Activated naive CD8-positive, alpha-beta T cell (primary cell): ENCODE measurements around the gene ZNF440.
"Not testable (repeated sequence)": the region's sequence is repeated elsewhere in the genome, so short reads cannot be mapped to it uniquely, and the experiment has no call there.

Source experiments
- H3K27ac Mint-ChIP-seq: one replicate; pipeline ENCODE4 v1.8.0; 2021; ENCODE audit warnings: mixed read lengths
- H3K27me3 Mint-ChIP-seq: one replicate; pipeline ENCODE4 v1.8.0; 2021; ENCODE audit warnings: mixed read lengths
- H3K36me3 Mint-ChIP-seq: one replicate; pipeline ENCODE4 v1.8.0; 2021; ENCODE audit warnings: mixed read lengths
- H3K4me1 Mint-ChIP-seq: one replicate; pipeline ENCODE4 v1.8.0; 2021; ENCODE audit warnings: low read depth, mixed read lengths
- H3K4me3 Mint-ChIP-seq: one replicate; pipeline ENCODE4 v1.8.0; 2021; ENCODE audit warnings: mild to moderate bottlenecking, mixed read lengths
- H3K9me3 Mint-ChIP-seq: one replicate; pipeline ENCODE4 v1.8.0; 2021; ENCODE audit warnings: low read depth, mixed read lengths

Gene ZNF440

DNA sequence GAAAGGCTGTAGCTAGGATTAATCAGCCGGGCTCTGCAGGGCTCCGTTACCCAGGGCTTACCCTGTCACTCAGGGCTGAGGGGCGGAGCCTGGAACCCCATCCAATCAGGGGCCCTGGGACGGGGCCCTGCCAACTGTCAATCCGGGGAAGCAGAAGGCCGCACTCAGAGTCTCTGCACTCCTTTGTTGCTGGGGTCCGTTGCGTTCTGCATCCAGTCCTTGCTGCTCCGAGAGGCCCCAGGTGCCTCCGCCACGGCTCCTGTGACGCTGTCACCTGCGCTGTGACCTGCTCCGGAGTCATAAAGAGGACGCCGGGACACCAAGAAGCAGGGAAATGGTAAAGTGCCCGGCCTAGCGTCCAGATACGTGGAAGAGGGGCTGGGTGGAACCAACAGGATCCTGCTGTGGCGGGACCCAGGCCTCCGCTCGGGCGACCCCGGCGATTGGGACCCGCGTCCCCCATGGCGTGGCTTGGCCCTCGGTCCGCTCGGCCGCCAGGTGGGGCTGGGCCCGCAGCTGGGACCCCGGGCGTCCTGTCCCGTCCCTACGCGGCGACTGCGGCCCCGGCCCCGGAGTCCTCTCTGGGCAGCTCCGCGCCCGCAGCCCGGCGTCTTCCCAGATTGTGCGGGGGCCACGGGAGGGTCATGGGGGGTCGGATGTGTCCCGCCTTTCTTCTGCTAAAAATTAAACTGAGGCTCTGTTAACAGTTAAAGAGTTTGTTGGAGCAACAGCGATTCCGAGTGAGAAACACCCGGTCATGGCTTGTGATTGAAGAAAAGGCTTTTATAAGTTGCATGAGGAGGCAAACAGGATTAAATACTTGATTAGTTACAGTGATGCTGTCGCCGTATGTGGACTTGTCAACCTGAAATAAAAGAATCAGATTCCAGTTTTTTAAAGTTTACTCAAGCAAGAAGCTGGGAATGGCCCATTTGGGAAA, 15.4 kb upstream of the ZNF440 start, which contains the start of gene ZNF491:
Gene ZNF491 (plus strand): TSS at position 133 of the 940 bp plus-strand sequence. CDS start 7,431 bp downstream, outside the sequence.
- Mint-ChIP-seq H3K27me3 (no peaks in the 10 kb centered on the region), H3K4me1 (peaks cover 11% of the 10 kb centered on the region), H3K36me3 (peaks cover 7% of the 10 kb centered on the region), H3K27ac (peak within 1 kb of the TSS; percentile 50), H3K9me3 (peaks cover 4% of the 10 kb centered on the region), H3K4me3 (peak within 1 kb of the TSS; percentile 90)

DNA sequence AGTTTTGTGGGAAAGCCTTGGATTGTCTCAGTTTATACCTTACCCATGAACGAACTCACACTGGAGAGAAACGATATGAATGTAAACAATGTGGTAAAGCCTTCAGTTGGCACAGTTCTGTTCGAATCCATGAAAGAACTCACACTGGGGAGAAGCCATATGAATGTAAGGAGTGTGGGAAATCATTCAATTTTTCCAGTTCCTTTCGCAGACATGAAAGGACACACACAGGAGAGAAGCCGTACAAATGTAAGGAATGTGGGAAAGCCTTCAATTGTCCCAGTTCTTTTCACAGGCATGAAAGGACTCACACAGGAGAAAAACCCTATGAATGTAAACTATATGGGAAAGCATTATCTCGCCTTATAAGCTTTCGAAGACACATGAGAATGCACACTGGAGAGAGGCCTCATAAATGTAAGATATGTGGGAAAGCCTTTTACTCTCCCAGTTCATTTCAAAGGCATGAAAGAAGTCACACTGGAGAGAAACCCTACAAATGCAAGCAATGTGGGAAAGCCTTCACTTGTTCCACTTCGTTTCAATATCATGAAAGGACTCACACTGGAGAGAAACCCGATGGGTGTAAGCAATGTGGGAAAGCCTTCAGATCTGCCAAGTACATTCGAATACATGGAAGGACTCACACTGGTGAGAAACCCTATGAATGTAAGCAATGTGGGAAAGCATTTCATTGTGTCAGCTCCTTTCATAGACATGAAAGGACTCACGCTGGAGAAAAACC, 7.5 kb upstream of the ZNF440 start:
- H3K27ac Mint-ChIP-seq = no peak overlapping the region
- H3K9me3 Mint-ChIP-seq = peaks cover 22% of the 10 kb centered on the region
- peaks cover 25% of the 10 kb centered on the region for H3K36me3 Mint-ChIP-seq
- no peaks in the 10 kb centered on the region for H3K27me3 Mint-ChIP-seq
- no peak overlapping the region for H3K4me3 Mint-ChIP-seq
- H3K4me1 Mint-ChIP-seq = no peaks in the 10 kb centered on the region

DNA sequence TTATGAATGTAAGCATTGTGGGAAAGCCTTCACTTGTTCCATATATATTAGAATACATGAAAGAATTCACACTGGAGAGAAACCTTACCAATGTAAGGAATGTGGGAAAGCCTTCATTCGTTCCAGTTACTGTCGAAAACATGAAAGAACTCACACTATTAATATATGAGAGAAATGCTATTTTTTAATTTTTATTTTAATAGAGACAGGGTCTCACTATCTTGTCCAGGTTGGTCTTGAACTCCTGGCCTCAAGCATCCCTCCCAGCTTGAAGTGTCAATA, 7.0 kb upstream of the ZNF440 start:
- Mint-ChIP-seq H3K27me3 (no peaks in the 10 kb centered on the region), H3K4me1 (no peaks in the 10 kb centered on the region), H3K4me3 (no peak overlapping the region), H3K36me3 (peaks cover 25% of the 10 kb centered on the region), H3K9me3 (peaks cover 22% of the 10 kb centered on the region), H3K27ac (no peak overlapping the region)

DNA sequence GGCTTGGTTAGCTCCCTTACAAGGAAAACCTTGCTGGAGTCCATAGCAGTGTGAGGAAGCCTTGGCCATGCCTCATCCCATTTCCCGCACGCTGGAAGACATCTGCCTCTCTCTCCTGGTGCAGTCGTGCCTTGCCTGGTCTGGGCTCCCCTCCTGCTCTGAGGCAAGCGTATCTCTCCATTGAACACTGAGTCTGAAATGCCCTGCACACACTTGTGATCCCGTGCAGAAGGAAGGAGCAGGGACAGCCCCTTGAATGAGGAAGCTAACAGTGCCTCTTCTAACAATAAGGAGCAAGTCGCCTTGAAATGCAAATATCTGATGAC, 407 bp upstream of the ZNF440 start:
- Mint-ChIP-seq H3K9me3 (peaks cover 4% of the 10 kb centered on the region), H3K27me3 (no peaks in the 10 kb centered on the region), H3K27ac (peak overlapping the region; percentile 66), H3K4me3 (peak overlapping the region; percentile 93), H3K4me1 (peaks cover 24% of the 10 kb centered on the region), H3K36me3 (peaks cover 10% of the 10 kb centered on the region)

DNA sequence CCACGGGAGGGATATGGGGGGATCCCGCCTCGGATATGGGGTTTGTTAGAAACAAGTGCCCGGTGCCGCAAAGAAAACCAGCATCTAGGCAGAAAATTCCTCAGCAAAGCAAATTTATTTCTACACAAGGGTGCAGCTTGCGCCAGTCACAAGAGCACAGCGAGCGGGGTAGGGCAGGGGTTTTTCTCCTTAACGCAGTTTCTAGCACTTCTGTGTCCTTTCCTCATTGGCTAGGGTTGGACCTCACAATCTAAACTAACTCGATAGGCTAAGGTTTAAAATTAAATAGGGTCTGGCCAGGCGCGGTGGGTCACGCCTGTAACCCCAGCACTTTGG, 595 bp downstream of the ZNF440 start:
- Mint-ChIP-seq H3K27ac (no peak overlapping the region), H3K36me3 (peaks cover 8% of the 10 kb centered on the region), H3K4me1 (peaks cover 24% of the 10 kb centered on the region), H3K4me3 (peak overlapping the region; percentile 93), H3K27me3 (no peaks in the 10 kb centered on the region), H3K9me3 (no peaks in the 10 kb centered on the region)

DNA sequence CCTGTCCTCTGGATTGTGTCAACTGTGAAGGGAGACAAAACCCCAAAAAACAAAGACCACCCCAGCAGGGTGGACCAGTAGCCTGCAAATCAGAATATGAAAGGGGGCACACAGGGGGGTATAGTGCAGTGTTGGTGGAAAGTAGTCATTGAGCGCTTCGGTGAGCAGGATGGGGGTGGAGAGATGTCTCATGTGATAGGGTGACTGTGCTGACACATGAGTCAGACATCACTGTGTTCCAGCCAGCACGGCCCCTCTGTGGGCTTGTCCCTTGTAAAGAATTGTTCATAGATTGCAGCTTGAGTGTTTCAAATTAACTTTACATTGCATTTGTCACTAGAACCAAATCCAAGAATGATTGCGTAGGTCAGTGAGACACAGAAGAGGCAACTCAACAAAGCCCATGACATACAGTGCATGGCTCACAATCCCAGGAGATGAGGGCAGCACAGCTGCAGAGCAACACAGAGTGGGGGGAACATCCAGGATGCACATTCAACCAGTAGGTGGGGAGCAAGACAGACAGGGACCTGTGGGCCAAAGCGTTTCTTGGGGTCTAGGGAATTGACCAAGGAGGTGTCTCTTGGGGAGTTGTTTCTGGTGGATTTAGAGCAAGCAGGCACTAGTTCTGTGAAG, 7.5 kb downstream of the ZNF440 start:
- Mint-ChIP-seq H3K4me3 (no peak overlapping the region), H3K36me3 (peaks cover 32% of the 10 kb centered on the region)

DNA sequence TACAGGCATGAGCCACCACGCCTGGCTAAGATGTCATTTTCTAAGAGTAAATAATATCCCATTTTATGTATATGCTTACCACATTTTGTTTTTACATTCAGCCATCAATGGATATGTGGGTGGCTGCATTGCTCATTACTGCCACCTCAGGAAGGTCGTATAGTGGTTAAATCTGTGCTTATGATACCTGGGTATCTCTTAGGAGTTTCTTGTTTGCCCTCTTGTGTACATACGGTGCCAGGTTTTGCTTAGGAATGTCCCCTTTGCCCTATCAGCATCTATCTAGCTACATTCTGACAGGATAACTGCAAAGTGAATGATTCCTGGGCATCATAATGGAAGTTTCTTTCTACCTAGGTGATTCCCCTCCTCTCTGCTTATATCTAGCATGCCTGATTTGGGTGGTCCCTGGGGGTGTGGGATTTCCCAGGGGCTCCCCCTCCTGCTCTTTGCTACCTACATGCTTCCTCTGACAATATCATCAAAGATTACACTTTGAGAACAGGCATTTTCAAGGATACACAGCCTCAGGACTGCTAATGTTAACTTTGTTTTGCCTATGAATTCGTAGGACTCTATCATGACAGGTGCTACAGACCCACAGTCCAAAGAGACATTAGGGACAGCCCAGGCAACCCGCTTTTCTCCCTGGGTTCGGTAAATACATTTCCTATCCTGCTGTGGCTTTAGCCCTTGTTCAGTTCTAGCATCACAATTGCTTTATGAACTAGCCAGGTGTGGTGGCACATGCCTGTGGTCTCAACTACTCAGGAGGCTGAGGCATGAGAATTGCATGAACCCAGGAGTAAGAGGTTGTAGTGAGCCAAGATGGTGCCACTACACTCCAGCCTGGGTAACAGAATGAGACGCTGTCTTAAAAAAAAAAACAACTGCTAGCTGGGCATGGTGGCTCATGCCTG, 15.1 kb downstream of the ZNF440 start:
- not testable (repeated sequence) for H3K4me3 Mint-ChIP-seq, H3K27me3 Mint-ChIP-seq, H3K27ac Mint-ChIP-seq, H3K4me1 Mint-ChIP-seq
- H3K36me3 Mint-ChIP-seq = peaks cover 61% of the 10 kb centered on the region
- peaks cover 28% of the 10 kb centered on the region for H3K9me3 Mint-ChIP-seq

More for the DNA sequence above, 7.5 kb downstream of the ZNF440 start:
- Mint-ChIP-seq H3K9me3 (peaks cover 6% of the 10 kb centered on the region), H3K4me1 (peaks cover 8% of the 10 kb centered on the region), H3K27me3 (no peaks in the 10 kb centered on the region), H3K27ac (no peak overlapping the region)

DNA sequence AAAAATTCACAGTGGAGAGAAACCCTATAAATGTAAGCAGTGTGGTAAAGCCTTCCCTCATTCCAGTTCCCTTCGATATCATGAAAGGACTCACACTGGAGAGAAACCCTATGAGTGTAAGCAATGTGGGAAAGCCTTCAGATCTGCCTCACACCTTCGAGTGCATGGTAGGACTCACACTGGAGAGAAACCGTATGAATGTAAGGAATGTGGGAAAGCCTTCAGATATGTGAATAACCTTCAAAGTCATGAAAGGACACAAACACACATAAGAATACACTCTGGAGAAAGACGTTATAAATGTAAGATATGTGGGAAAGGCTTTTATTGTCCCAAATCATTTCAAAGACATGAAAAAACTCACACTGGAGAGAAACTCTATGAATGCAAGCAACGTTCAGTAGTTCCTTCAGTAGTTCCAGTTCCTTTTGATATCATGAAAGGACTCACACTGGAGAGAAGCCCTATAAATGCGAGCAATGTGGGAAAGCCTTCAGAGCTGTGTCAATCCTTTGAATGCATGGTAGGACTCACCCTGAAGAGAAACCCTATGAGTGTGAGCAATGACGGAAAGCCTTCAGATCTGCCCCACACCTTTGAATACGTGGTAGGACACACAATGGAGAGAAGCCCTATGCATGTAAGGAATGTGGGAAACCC, 18.3 kb downstream of the ZNF440 start:
- H3K4me1 Mint-ChIP-seq = no peaks in the 10 kb centered on the region

DNA sequence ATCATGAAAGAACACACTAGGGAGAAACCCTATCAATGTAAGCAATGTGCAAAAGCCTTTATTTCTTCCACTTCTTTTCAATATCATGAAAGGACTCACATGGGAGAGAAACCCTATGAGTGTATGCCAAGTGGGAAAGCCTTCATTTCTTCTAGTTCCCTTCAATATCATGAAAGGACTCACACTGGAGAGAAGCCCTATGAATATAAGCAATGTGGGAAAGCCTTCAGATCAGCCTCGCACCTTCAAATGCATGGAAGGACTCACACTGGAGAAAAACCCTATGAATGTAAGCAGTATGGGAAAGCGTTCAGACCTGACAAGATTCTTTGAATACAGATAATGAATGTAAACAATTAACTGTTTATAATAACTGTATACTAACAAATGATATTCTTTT, 19.5 kb downstream of the ZNF440 start:
- H3K4me1 Mint-ChIP-seq = no peaks in the 10 kb centered on the region
- H3K4me3 Mint-ChIP-seq = no peak overlapping the region
- peaks cover 50% of the 10 kb centered on the region for H3K36me3 Mint-ChIP-seq
- H3K9me3 Mint-ChIP-seq = peaks cover 21% of the 10 kb centered on the region
- no peak overlapping the region for H3K27ac Mint-ChIP-seq
- no peaks in the 10 kb centered on the region for H3K27me3 Mint-ChIP-seq

More for the DNA sequence above, 18.3 kb downstream of the ZNF440 start:
- H3K9me3 Mint-ChIP-seq = peaks cover 25% of the 10 kb centered on the region
- no peak overlapping the region for H3K4me3 Mint-ChIP-seq
- H3K36me3 Mint-ChIP-seq = peaks cover 56% of the 10 kb centered on the region
- H3K27ac Mint-ChIP-seq = no peak overlapping the region
- no peaks in the 10 kb centered on the region for H3K27me3 Mint-ChIP-seq

DNA sequence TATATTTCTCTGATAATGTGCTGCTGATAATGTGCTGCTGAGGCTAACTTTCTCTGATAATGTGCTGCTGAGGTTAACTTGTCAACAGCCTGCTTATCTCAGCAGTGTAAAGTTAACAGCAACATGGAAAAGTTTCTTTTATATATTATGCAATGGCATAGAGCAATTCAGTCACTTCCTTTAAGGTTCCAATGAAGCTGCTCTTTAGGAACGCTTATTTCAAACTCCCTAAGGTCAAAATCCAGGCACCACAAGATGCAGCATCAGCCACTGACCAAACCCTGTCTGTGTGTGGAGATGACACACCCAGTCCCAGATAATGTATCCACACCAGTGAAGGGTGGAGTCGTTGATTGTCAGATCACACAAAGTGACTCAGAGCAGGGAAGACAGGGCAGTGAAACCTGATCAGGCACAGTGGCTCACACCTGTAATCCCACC, 21.6 kb downstream of the ZNF440 start:
- H3K27me3 Mint-ChIP-seq, H3K27ac Mint-ChIP-seq, H3K4me1 Mint-ChIP-seq, H3K4me3 Mint-ChIP-seq: not testable (repeated sequence)
- H3K9me3 Mint-ChIP-seq = peaks cover 25% of the 10 kb centered on the region
- H3K36me3 Mint-ChIP-seq = peaks cover 42% of the 10 kb centered on the region

DNA sequence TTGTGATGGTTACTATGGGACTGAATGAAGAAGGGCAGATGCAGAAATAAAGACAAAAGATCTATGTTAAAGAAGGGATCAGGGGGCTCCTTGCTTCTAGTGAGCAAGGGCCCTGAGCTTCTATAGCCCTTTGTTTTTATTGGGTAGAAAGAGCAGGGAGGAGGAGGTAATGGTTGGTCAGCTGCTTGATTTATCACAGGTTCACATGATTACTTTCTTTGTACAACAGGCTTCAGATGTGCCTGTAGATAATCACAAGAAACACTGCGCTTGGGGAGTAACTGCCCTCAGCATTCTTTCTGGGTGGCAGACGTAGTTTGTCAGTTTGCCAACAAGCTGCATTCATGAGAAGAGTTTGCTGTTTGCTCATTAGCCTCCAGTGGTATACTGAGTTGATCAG, 29.6 kb downstream of the ZNF440 start:
- Mint-ChIP-seq H3K36me3 (peaks cover 6% of the 10 kb centered on the region), H3K9me3 (peaks cover 4% of the 10 kb centered on the region), H3K27me3 (no peaks in the 10 kb centered on the region), H3K4me3 (no peak overlapping the region), H3K4me1 (peaks cover 8% of the 10 kb centered on the region), H3K27ac (no peak overlapping the region)

DNA sequence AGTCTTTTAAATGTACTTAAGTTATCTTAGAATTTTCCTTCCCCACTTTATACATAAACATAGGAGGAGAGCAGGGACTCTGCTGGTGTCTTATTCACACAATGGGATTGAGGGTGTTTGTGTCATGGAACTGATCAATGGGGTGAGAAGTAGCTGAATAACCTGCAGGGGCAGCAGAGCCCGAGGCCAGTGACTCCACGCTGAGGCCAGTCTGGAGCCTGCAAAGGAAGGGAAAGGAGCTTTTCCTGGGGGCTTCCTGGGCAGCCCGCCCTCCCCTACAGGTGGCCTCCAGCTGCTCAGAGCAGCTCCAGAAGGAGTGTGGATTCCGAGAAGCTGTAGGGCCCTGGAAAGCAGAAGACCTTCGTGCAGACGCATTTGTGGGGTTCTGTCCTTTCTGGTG, 33.5 kb downstream of the ZNF440 start:
- H3K4me3 Mint-ChIP-seq = peak overlapping the region; percentile 92
- H3K4me1 Mint-ChIP-seq = peaks cover 30% of the 10 kb centered on the region
- H3K9me3 Mint-ChIP-seq, H3K27me3 Mint-ChIP-seq, H3K27ac Mint-ChIP-seq: not testable (repeated sequence)
- peaks cover 11% of the 10 kb centered on the region for H3K36me3 Mint-ChIP-seq

DNA sequence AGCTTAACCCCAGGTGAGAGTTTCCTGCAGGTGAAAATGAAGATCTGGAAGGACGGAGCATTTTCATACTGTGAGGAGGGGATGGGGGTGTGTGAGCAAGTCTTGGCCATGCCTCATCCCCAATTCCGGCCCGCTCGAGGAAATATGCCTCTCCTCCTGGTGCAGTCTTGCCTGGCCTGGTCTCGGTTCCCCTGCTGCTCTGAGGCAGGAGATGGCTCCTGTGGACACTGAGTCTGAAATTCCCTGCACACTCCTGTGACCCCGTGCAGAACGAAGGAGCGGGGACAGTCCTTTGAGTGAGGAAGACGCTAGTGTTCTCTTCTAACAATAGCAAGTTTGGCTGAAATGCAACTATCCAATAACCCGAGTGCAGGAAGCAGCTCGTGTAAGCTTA, 34.1 kb downstream of the ZNF440 start:
- H3K4me1 Mint-ChIP-seq = peaks cover 30% of the 10 kb centered on the region
- peak overlapping the region; percentile 92 for H3K4me3 Mint-ChIP-seq
- peak overlapping the region; percentile 75 for H3K27ac Mint-ChIP-seq
- H3K36me3 Mint-ChIP-seq = peaks cover 12% of the 10 kb centered on the region
- no peaks in the 10 kb centered on the region for H3K9me3 Mint-ChIP-seq
- no peaks in the 10 kb centered on the region for H3K27me3 Mint-ChIP-seq
